ENCODE data around the gene BARX2.

DNA sequence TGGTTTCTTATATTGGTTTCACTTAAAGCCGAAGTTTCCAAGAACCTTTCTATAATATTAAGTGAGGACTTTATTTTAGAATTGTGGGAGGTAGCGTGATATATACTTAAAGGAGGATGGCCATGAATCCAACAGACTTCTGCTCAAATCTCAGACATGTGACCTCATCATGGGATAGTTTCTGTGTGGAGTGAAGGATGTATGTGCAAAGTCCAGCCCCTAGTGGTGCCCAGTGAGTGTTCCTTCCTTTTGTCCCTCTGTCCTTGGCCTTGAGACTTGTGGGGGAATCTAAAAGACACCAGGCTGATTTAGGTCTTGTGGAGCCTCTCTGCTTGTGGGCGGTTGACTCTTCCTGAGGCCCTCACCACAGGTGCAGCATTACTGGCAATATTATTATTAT is 43.7 kb downstream of the BARX2 start:
- TF ChIP-seq POLR2A (IDR thresholded peaks at IDR 0.05; ENCODE audit: borderline replicate concordance, extremely low read depth, insufficient read depth, insufficient read length) (no peak), EZH2 (IDR thresholded peaks at IDR 0.05) (no peak), EZH2phosphoT487 (IDR thresholded peaks at IDR 0.05; ENCODE audit: borderline replicate concordance) (no peak), ZFX (IDR thresholded peaks at IDR 0.05) (no peak)
- TF ChIP-seq, protein P1, sequence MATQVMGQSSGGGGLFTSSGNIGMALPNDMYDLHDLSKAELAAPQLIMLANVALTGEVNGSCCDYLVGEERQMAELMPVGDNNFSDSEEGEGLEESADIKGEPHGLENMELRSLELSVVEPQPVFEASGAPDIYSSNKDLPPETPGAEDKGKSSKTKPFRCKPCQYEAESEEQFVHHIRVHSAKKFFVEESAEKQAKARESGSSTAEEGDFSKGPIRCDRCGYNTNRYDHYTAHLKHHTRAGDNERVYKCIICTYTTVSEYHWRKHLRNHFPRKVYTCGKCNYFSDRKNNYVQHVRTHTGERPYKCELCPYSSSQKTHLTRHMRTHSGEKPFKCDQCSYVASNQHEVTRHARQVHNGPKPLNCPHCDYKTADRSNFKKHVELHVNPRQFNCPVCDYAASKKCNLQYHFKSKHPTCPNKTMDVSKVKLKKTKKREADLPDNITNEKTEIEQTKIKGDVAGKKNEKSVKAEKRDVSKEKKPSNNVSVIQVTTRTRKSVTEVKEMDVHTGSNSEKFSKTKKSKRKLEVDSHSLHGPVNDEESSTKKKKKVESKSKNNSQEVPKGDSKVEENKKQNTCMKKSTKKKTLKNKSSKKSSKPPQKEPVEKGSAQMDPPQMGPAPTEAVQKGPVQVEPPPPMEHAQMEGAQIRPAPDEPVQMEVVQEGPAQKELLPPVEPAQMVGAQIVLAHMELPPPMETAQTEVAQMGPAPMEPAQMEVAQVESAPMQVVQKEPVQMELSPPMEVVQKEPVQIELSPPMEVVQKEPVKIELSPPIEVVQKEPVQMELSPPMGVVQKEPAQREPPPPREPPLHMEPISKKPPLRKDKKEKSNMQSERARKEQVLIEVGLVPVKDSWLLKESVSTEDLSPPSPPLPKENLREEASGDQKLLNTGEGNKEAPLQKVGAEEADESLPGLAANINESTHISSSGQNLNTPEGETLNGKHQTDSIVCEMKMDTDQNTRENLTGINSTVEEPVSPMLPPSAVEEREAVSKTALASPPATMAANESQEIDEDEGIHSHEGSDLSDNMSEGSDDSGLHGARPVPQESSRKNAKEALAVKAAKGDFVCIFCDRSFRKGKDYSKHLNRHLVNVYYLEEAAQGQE (IDR thresholded peaks at IDR 0.05; ENCODE audit: low read depth): no peak
- TF ChIP-seq, protein P2, sequence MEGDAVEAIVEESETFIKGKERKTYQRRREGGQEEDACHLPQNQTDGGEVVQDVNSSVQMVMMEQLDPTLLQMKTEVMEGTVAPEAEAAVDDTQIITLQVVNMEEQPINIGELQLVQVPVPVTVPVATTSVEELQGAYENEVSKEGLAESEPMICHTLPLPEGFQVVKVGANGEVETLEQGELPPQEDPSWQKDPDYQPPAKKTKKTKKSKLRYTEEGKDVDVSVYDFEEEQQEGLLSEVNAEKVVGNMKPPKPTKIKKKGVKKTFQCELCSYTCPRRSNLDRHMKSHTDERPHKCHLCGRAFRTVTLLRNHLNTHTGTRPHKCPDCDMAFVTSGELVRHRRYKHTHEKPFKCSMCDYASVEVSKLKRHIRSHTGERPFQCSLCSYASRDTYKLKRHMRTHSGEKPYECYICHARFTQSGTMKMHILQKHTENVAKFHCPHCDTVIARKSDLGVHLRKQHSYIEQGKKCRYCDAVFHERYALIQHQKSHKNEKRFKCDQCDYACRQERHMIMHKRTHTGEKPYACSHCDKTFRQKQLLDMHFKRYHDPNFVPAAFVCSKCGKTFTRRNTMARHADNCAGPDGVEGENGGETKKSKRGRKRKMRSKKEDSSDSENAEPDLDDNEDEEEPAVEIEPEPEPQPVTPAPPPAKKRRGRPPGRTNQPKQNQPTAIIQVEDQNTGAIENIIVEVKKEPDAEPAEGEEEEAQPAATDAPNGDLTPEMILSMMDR (IDR thresholded peaks at IDR 0.05 in 2 of 3, conservative IDR thresholded peaks at IDR 0.05 in 1 of 3; ENCODE audit: borderline replicate concordance in 1 of 3, insufficient read depth in 1 of 3, low read depth in 2 of 3, low read length in 2 of 3): no peak
- TF ChIP-seq, protein P3, sequence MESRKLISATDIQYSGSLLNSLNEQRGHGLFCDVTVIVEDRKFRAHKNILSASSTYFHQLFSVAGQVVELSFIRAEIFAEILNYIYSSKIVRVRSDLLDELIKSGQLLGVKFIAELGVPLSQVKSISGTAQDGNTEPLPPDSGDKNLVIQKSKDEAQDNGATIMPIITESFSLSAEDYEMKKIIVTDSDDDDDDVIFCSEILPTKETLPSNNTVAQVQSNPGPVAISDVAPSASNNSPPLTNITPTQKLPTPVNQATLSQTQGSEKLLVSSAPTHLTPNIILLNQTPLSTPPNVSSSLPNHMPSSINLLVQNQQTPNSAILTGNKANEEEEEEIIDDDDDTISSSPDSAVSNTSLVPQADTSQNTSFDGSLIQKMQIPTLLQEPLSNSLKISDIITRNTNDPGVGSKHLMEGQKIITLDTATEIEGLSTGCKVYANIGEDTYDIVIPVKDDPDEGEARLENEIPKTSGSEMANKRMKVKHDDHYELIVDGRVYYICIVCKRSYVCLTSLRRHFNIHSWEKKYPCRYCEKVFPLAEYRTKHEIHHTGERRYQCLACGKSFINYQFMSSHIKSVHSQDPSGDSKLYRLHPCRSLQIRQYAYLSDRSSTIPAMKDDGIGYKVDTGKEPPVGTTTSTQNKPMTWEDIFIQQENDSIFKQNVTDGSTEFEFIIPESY (IDR thresholded peaks at IDR 0.05; ENCODE audit: extremely low read depth, insufficient replicate concordance, low read length): no peak
